Activated CD4-positive, CD25-positive, alpha-beta regulatory T cell treated with anti-CD3 and anti-CD28 coated beads, Interleukin-2, amount 50 U/mL, for 72 hours (primary cell): ENCODE measurements around the gene CDR2.
"Not testable (repeated sequence)": the region's sequence is repeated elsewhere in the genome, so short reads cannot be mapped to it uniquely, and the experiment has no call there.

Experiments
- DNase-seq: peaks from one replicate; pipeline ENCODE4 v3.0.0; 2021

Gene CDR2

GRCh38 chr16:22351017-22351416 lies 23.4 kb downstream of the CDR2 start:
- not testable (repeated sequence) for DNase-seq

GRCh38 chr16:22348291-22348690 lies 26.1 kb downstream of the CDR2 start:
- no peak for DNase-seq

- no peak for DNase-seq
These were observed 27.2 kb downstream of the CDR2 start for GRCh38 chr16:22347100-22347820.

GRCh38 chr16:22346483-22346882 lies 27.9 kb downstream of the CDR2 start:
- no peak for DNase-seq

GRCh38 chr16:22342082-22342481 lies 32.3 kb downstream of the CDR2 start:
- no peak for DNase-seq

- DNase-seq, result no peak
These were observed 33.5 kb downstream of the CDR2 start for GRCh38 chr16:22340945-22341344.

DNA sequence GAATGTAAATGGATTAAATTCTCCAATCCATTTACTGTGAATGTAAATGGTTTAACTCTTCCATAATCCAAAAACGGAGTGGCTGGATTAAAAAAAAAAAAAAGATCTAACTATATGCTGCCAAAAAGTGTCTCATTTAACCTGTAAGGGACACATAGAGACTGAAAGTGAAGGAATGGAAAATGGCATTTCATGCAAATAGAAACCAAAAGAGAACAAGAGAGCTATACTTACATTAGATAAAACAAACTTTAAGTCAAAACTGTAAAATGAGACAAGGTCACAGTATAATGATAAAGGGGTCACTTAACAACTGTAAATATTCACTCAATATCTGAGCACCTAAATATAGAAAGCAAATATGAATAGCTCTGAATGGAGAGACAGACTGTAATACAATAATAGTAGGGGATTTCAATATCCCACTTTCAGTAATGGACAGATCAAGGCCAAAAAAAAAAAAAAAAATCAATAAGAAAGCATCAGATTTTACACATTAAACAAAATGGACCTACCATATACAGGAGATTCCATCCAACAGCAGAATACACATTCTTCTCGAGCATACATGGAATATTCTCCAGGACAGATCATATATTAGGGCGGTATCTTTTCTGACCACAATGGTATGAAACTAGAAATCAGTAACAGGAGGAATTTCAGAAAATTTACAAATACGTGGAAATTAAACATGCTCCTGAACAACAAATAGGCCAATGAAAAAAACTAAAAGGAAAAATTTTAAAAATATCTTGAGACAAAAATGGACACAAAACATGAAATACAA lies 36.4 kb downstream of the CDR2 start:
- DNase-seq, result no peak

DNA sequence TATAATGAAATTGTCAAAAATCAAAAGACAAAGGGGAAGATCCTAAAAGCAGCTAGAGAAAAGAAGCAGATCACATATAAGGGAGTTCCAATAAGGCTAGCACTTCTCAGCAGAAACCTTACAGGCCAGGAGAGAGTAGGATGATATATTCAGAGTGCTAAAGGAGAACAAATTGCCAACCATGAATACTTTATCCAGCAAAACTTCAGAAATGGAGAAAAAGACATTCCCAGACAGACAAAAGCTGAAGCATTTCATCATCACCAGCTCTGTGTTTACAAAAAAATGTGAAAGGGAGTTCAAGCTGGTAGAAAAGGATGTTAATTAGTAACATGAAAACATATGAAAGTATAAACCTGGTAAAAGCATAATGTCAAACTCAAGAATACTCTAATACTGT lies 37.4 kb downstream of the CDR2 start:
- DNase-seq, result no peak

DNA sequence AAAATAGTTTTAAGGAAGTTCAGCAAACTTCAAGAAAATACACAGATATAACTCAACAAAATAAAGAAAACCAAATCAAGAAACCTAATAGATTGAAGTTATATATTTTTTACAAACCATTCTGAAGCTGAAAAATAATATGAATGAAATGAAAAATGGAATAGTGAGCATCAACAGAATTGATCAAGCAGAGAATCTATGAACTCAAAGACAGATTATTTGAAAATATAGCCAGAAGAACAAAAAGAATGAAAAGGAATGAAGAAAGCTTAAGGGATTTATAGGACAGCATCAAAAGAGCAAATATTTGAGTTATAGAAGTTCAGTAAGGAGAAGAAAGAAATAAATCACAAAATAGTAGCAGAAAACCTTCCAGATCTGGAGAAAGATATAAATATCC lies 37.8 kb downstream of the CDR2 start:
- no peak for DNase-seq

DNA sequence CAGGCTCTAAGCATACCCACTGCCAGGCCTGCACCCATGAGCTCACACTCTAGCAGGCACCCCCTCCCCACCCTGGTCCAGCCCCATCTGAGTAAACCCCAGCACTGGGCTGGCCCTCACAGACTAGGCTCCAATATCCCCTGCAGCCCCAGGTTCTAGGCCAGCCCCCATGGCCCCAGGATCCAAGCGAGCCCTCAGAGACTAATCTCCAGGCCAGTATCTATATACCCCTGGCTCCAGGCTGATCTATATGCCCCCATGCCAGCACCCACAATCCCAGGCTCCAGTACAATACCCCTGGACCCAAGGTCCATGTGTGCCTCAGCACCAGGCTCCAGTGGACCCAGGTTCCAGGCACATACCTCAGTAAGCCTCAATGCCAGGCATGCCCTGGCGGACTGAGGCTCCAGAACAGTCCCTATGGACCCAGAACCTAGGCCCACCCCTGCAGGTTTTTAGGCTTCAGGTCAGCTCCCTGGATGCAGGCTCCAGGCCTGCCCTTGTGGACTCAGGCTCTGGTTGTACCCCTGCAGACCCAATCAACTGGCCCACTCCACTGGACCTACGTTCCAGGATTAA lies 38.7 kb downstream of the CDR2 start:
- no peak for DNase-seq

GRCh38 chr16:22333457-22333994 lies 40.9 kb downstream of the CDR2 start:
- no peak for DNase-seq

- DNase-seq, result no peak
These were observed 44.1 kb downstream of the CDR2 start for GRCh38 chr16:22330326-22330725.

- no peak for DNase-seq
These were observed 45.2 kb downstream of the CDR2 start for GRCh38 chr16:22329199-22329695.

DNA sequence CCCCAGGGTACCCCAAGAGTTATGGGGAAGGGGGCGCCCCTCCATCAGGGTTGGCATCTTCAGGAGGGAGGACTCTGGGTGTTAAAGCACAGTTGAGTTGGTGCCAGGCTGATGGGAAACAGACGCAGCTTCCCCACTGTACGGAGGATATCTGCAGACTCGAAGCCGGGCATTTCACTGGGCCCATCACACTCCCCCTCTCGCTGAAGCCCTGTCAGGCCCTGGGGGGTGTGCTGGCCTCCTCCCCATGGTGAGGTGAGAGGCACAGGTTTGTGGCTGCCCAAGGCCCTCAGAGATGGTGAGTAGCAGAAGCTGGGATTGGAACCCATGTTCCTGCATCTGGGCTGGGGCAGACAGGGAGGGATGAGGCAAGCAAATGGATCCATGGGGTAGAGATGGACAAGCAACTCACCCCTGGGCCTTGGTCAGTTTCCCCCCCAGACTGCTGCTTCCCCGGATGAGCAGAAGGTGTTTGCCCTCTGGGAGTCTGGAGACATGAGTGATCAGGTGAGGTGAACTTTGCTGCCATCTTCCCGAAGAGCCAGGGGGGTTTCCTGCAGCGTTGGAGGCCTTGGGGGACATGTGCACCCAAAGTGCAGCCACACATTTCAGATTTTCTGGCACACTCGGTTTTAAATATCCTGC lies 46.2 kb downstream of the CDR2 start:
- DNase-seq, result no peak

DNA sequence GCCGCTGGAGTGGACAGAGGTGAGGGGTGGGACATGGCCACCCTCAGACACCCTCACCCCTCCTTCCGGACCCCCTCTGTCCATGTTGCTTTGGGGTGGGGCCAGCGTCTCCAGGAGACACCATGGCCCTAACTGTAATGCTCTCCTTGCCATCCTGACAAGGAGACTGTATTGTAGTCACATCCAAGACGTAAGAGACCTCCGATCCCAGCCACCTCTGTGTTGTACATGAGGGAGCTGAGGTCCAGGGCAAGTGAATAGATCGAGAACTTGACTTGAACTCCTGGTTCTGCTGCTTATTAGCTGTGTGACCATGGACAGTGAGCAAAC lies 47.0 kb downstream of the CDR2 start:
- no peak for DNase-seq

GRCh38 chr16:22326771-22327445 lies 47.5 kb downstream of the CDR2 start:
- DNase-seq, result no peak

DNA sequence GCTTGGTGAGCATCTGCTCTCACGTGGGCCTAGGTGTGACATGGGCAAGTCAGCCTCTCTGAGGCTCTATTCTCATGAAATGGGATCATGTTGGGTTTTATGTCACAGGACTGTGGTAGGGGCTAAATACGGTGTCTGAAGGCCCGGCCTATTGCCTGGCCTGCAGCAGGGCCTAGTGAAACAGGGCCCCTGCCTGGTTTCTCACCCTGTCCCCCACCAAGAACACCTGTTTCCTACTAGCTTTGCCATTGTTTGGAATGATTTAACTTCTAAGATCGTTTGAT lies 48.1 kb downstream of the CDR2 start:
- DNase-seq, result no peak

DNA sequence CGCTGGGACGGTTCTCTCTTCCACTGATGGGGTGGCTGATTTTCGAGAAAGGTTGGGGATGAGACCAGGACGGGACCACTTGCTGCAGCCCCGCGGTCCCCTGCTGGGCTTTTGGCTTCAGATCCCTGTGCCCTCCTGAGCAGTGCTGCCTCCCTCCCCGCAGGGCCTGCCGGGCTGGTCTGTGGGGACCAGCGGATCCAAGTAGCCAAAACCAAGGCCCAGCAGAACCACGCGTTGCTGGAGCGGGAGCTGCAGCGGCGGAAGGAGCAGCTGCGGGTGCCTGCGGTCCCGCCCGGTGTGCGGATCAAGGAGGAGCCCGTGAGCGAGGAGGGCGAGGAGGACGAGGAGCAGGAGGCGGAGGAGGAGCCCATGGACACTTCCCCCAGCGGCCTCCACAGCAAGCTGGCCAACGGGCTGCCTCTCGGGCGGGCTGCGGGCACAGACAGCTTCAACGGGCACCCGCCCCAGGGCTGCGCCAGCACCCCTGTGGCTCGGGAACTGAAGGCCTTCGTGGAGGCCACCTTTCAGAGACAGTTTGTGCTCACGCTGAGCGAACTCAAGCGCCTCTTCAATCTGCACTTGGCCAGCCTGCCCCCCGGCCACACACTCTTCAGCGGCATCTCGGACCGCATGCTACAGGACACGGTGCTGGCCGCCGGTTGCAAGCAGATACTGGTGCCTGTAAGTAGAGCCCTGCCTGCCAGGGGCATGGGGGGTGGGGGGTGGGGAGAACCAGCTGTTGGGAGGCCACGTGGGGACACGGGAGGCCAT lies 48.6 kb downstream of the CDR2 start:
- DNase-seq, result no peak

- DNase-seq, result no peak
These were observed 49.4 kb downstream of the CDR2 start for GRCh38 chr16:22324787-22325597.

DNA sequence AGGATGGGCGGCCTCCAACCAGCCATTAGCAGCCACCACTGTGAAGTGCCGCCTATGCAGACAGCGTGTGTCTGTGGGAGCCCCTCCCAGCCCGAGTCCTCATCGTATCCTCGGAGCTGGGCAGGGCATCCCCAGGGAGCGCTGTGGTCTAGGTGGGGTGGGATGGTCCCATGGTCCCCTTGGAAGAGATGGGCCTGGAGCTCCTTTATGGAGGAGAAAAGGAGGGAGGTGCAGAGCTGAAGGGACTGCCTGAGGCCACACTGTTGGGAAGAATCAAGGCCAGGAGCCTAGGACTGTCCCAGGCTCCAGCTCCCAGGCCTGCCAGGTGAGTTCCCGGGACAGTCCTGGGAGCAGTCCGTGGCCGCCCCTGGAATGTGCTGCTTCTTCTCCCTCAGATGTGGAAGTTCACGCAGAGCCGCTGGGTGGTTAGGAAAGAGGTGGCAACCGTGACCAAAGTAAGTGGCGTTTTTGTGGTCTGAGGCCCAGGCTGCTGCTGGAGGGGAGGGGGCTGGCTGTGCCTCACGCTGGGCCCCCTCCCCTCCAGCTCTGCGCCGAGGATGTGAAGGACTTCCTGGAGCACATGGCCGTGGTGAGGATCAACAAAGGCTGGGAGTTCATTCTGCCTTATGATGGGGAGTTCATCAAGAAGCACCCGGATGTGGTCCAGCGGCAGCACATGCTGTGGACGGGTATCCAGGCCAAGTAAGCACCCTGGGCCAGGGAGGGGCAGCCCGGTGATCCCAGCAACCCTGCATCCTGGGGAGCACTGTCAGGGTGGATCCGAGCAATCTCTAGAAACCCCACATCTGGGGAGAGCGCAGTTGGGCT lies 50.2 kb downstream of the CDR2 start:
- DNase-seq, result no peak
